Measurements from ENCODE around the gene SORCS2. TPM values are rescaled to one million over a fixed set of nuclear protein-coding genes. Genes with fewer than 3 reads are reported as not detected.

The SORCS2 gene
- total RNA-seq, 1 experiment from 2014 or later = not detected

- H3K4me1 Mint-ChIP-seq (ENCODE audit: low read depth, unreplicated experiment) = no peaks in the 10 kb centered on the region
- H3K4me3 Mint-ChIP-seq (ENCODE audit: low read depth, unreplicated experiment) = no peak overlapping the region
- no peaks in the 10 kb centered on the region for H3K27me3 Mint-ChIP-seq (ENCODE audit: unreplicated experiment)
- peaks cover 6% of the 10 kb centered on the region for H3K36me3 Mint-ChIP-seq (ENCODE audit: insufficient read depth, unreplicated experiment)
- H3K27ac Mint-ChIP-seq (ENCODE audit: unreplicated experiment) = no peak overlapping the region
- BruUV-seq (replicated peaks) = no TSS peak
- H3K9me3 Mint-ChIP-seq (ENCODE audit: low read depth, unreplicated experiment) = no peaks in the 10 kb centered on the region
- intact Hi-C loops (cut with micrococcal nuclease; ENCODE audit: unreplicated experiment) = no loop called here
- TF ChIP-seq CTCF (IDR thresholded peaks at IDR 0.05; ENCODE audit: unreplicated experiment) = no peak
- CTCF ChIA-PET = no interaction called here
- no peak for DNase-seq
These were observed 592.7 kb downstream of the SORCS2 start for GRCh38 chr4:7785017-7785416.

GRCh38 chr4:7786040-7786439 is 593.7 kb downstream of the SORCS2 start:
- CTCF ChIA-PET = no interaction called here
- H3K27ac Mint-ChIP-seq (ENCODE audit: unreplicated experiment) = no peak overlapping the region

GRCh38 chr4:7786517-7786916 is 594.2 kb downstream of the SORCS2 start:
- Mint-ChIP-seq H3K4me3 (ENCODE audit: low read depth, unreplicated experiment) (no peak overlapping the region), H3K4me1 (ENCODE audit: low read depth, unreplicated experiment) (no peaks in the 10 kb centered on the region), H3K27ac (ENCODE audit: unreplicated experiment) (no peak overlapping the region), H3K9me3 (ENCODE audit: low read depth, unreplicated experiment) (no peaks in the 10 kb centered on the region), H3K27me3 (ENCODE audit: unreplicated experiment) (no peaks in the 10 kb centered on the region), H3K36me3 (ENCODE audit: insufficient read depth, unreplicated experiment) (peaks cover 6% of the 10 kb centered on the region)
- intact Hi-C loops (cut with micrococcal nuclease; ENCODE audit: unreplicated experiment) = no loop called here
- TF ChIP-seq CTCF (IDR thresholded peaks at IDR 0.05; ENCODE audit: unreplicated experiment) = no peak
- DNase-seq = no peak
- BruUV-seq (replicated peaks) = no TSS peak
- CTCF ChIA-PET = no interaction called here

More at GRCh38 chr4:7786040-7786439, 593.7 kb downstream of the SORCS2 start:
- intact Hi-C loops (cut with micrococcal nuclease; ENCODE audit: unreplicated experiment) = no loop called here
- no peak overlapping the region for H3K4me3 Mint-ChIP-seq (ENCODE audit: low read depth, unreplicated experiment)
- no peak for DNase-seq
- no peaks in the 10 kb centered on the region for H3K27me3 Mint-ChIP-seq (ENCODE audit: unreplicated experiment)
- no TSS peak for BruUV-seq (replicated peaks)
- H3K4me1 Mint-ChIP-seq (ENCODE audit: low read depth, unreplicated experiment) = no peaks in the 10 kb centered on the region
- TF ChIP-seq CTCF (IDR thresholded peaks at IDR 0.05; ENCODE audit: unreplicated experiment) = no peak
- H3K36me3 Mint-ChIP-seq (ENCODE audit: insufficient read depth, unreplicated experiment) = peaks cover 6% of the 10 kb centered on the region
- no peaks in the 10 kb centered on the region for H3K9me3 Mint-ChIP-seq (ENCODE audit: low read depth, unreplicated experiment)

- Mint-ChIP-seq H3K9me3 (ENCODE audit: low read depth, unreplicated experiment) (no peaks in the 10 kb centered on the region), H3K4me3 (ENCODE audit: low read depth, unreplicated experiment) (no peak overlapping the region), H3K27ac (ENCODE audit: unreplicated experiment) (no peak overlapping the region), H3K27me3 (ENCODE audit: unreplicated experiment) (no peaks in the 10 kb centered on the region), H3K36me3 (ENCODE audit: insufficient read depth, unreplicated experiment) (peaks cover 6% of the 10 kb centered on the region), H3K4me1 (ENCODE audit: low read depth, unreplicated experiment) (no peaks in the 10 kb centered on the region)
- intact Hi-C loops (cut with micrococcal nuclease; ENCODE audit: unreplicated experiment) = no loop called here
- no peak for DNase-seq
- CTCF ChIA-PET = interaction anchor here (0.7 kb wide), 1 partner anchor 73 kb away, joined by 3 read pairs; no protein-coding TSS in a partner anchor
- BruUV-seq (replicated peaks) = no TSS peak
- no peak for TF ChIP-seq CTCF (IDR thresholded peaks at IDR 0.05; ENCODE audit: unreplicated experiment)
These were observed 594.7 kb downstream of the SORCS2 start for GRCh38 chr4:7787067-7787466.
